Liver (tissue), 9 donors: Measurements from ENCODE around the gene VPS11. TPM values are rescaled to one million over a fixed set of nuclear protein-coding genes. Genes with fewer than 3 reads are reported as not detected.

Source experiments
- DNase-seq: peaks from one replicate; pipeline ENCODE4 v3.0.0-alpha.2; 2017; ENCODE audit warnings: low spot score
- H3K27ac ChIP-seq, 2 donors: one replicate each; pipeline ENCODE4 v1.7.0; 2013; ENCODE audit warnings: inconsistent platforms in 2 of 2, low read length in 2 of 2, control low read depth in 1 of 2, low read depth in 1 of 2, mild to moderate bottlenecking in 1 of 2
- H3K27me3 ChIP-seq, 4 donors: one replicate each; pipeline versions ENCODE4 v1.6.1 to v1.7.0; 2013; ENCODE audit warnings: low read length in 3 of 4, inconsistent platforms in 1 of 4, mild to moderate bottlenecking in 1 of 4, moderate library complexity in 1 of 4; ENCODE audit not compliant: control insufficient read depth in 4 of 4, insufficient read depth in 4 of 4
- H3K36me3 ChIP-seq, 4 donors: one replicate each; pipeline versions ENCODE4 v1.6.1 to v1.7.0; 2013; ENCODE audit warnings: low read length in 3 of 4, mild to moderate bottlenecking in 3 of 4, low read depth in 1 of 4, moderate library complexity in 1 of 4; ENCODE audit not compliant: control insufficient read depth in 4 of 4, insufficient read depth in 3 of 4
- H3K4me1 ChIP-seq, 4 donors: one replicate each; pipeline versions ENCODE4 v1.6.1 to v1.7.0; 2013; ENCODE audit warnings: low read length in 3 of 4, mild to moderate bottlenecking in 3 of 4, moderate library complexity in 1 of 4; ENCODE audit not compliant: control insufficient read depth in 4 of 4, insufficient read depth in 4 of 4
- H3K4me3 ChIP-seq, 3 donors: one replicate each; pipeline versions ENCODE4 v1.6.1 to v1.7.0; 2013; ENCODE audit warnings: low read length in 3 of 3, control low read depth in 1 of 3, low read depth in 1 of 3, mild to moderate bottlenecking in 1 of 3
- H3K9ac ChIP-seq, 2 donors: one replicate each; pipeline ENCODE4 v1.7.0; 2013; ENCODE audit warnings: low read length in 2 of 2, mild to moderate bottlenecking in 2 of 2, moderate library complexity in 2 of 2, control low read depth in 1 of 2, low read depth in 1 of 2
- H3K9me3 ChIP-seq, 4 donors: one replicate each; pipeline versions ENCODE4 v1.6.1 to v1.7.0; 2013; ENCODE audit warnings: low read length in 3 of 4; ENCODE audit not compliant: control insufficient read depth in 4 of 4
- FOXA1 ChIP-seq: IDR thresholded peaks from 2 replicates; pipeline ENCODE4 v1.6.1; 2016; ENCODE audit warnings: antibody characterized with exemption
- FOXA2 ChIP-seq: IDR thresholded peaks from 2 replicates; pipeline ENCODE4 v1.6.1; 2016; ENCODE audit warnings: antibody characterized with exemption
- GABPA ChIP-seq, 2 donors: IDR thresholded peaks in 1 of 2; conservative IDR thresholded peaks in 1 of 2; 2 replicates each; pipeline ENCODE4 v1.6.1; 2016; ENCODE audit warnings: antibody characterized with exemption in 2 of 2, mild to moderate bottlenecking in 1 of 2, moderate library complexity in 1 of 2
- HNF4A ChIP-seq, 2 donors: conservative IDR thresholded peaks; 2 replicates each; pipeline ENCODE4 v1.6.1; 2016; ENCODE audit warnings: antibody characterized with exemption in 2 of 2, mild to moderate bottlenecking in 2 of 2
- HNF4G ChIP-seq: IDR thresholded peaks from 2 replicates; pipeline ENCODE4 v1.6.1; 2016; ENCODE audit warnings: antibody characterized with exemption
- NR2F2 ChIP-seq: IDR thresholded peaks from 2 replicates; pipeline ENCODE4 v1.6.1; 2016; ENCODE audit warnings: antibody characterized with exemption
- RAD21 ChIP-seq, 2 donors: IDR thresholded peaks; 2 replicates each; pipeline ENCODE4 v1.6.1; 2016; ENCODE audit warnings: antibody characterized with exemption in 2 of 2, mild to moderate bottlenecking in 2 of 2
- RXRA ChIP-seq, 2 donors: IDR thresholded peaks; 2 replicates each; pipeline ENCODE4 v1.6.1; 2017 to 2018; ENCODE audit warnings: antibody characterized with exemption in 2 of 2, mild to moderate bottlenecking in 1 of 2
- SP1 ChIP-seq: IDR thresholded peaks from 2 replicates; pipeline ENCODE4 v1.6.1; 2018; ENCODE audit warnings: antibody characterized with exemption, mild to moderate bottlenecking
- TAF1 ChIP-seq: conservative IDR thresholded peaks from 2 replicates; pipeline ENCODE4 v1.6.1; 2016; ENCODE audit warnings: antibody characterized with exemption, mild to moderate bottlenecking
- YY1 ChIP-seq: IDR thresholded peaks from 2 replicates; pipeline ENCODE4 v1.6.1; 2016; ENCODE audit warnings: antibody characterized with exemption, mild to moderate bottlenecking
- WGBS: extraction: QIAGEN DNeasy Blood & Tissue Kit; methylation state at CpG from one replicate; pipeline ENCODE4 v1.1.7; 2013; 5-methylcytosine and 5-hydroxymethylcytosine counted together
- polyA plus RNA-seq, 2 donors: library from polyadenylated mRNA; stranded (reverse) in 1 of 2; unstranded in 1 of 2; fragments of 200-250 nt in 1 of 2; fragments of >200 nt in 1 of 2; fragmentation: Nextera tagmentation in 1 of 2; extraction: Ambion mirVana in 1 of 2; gene quantifications; one replicate each; pipeline versions ENCODE4 v1.2.1 to v1.2.3, GENCODE V29; 2013 to 2015
- total RNA-seq, 2 donors: library from RNA; depleted of rRNA; stranded (reverse); fragments of >200 nt; gene quantifications; one replicate each; pipeline ENCODE4 v1.2.3, GENCODE V29; 2014
- TF ChIP-seq, protein P1 (sequence below): fragments of 150-350 bp; IDR thresholded peaks from 2 replicates; pipeline ENCODE4 v1.5.1; 2017; ENCODE audit warnings: improper control_type of control experiment, low read depth, low read length; ENCODE audit not compliant: missing input control
- TF ChIP-seq, protein P2 (sequence below): IDR thresholded peaks from 2 replicates; pipeline ENCODE4 v1.6.1; 2016; ENCODE audit warnings: antibody characterized with exemption, mild to moderate bottlenecking
- TF ChIP-seq, protein P3 (sequence below): IDR thresholded peaks from 2 replicates; pipeline ENCODE4 v1.6.1; 2016; ENCODE audit warnings: antibody characterized with exemption
- TF ChIP-seq, protein P4 (sequence below): IDR thresholded peaks from 2 replicates; pipeline ENCODE4 v1.6.1; 2016; ENCODE audit warnings: antibody characterized with exemption
- TF ChIP-seq, protein P5 (sequence below): IDR thresholded peaks from 2 replicates; pipeline ENCODE4 v1.6.1; 2016; ENCODE audit warnings: antibody characterized with exemption
- donor health status: healthy.
- donor health status: healthy.
- donor health status: healthy.
- donor health status: healthy.
- donor health status: healthy.

Gene VPS11
- total and polyA plus RNA-seq, 4 donors: 7.2 to 17.4 (median 12.2) TPM

DNA sequence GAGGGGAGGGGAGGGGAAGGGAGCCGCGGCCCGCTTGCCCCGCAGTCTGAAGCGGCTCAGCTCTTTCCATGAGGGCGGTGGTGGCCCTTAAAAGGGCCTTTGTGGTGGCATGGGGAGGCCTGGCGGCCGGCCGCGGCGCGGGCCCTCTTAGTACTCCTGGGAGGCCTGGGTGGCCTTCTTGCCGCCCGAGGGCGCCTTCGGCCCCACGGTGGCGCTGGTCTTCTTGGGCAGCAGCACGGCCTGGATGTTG, 27.1 kb downstream of the VPS11 start:
- TF ChIP-seq FOXA1 (no peak), TAF1 (no peak), SP1 (no peak), RAD21 (IDR thresholded peaks at IDR 0.05) (peak; percentile 54 to 73), YY1 (no peak), GABPA (IDR thresholded peaks at IDR 0.05 in 1 of 2, conservative IDR thresholded peaks at IDR 0.05 in 1 of 2) (no peak)
- TF ChIP-seq, protein P1, sequence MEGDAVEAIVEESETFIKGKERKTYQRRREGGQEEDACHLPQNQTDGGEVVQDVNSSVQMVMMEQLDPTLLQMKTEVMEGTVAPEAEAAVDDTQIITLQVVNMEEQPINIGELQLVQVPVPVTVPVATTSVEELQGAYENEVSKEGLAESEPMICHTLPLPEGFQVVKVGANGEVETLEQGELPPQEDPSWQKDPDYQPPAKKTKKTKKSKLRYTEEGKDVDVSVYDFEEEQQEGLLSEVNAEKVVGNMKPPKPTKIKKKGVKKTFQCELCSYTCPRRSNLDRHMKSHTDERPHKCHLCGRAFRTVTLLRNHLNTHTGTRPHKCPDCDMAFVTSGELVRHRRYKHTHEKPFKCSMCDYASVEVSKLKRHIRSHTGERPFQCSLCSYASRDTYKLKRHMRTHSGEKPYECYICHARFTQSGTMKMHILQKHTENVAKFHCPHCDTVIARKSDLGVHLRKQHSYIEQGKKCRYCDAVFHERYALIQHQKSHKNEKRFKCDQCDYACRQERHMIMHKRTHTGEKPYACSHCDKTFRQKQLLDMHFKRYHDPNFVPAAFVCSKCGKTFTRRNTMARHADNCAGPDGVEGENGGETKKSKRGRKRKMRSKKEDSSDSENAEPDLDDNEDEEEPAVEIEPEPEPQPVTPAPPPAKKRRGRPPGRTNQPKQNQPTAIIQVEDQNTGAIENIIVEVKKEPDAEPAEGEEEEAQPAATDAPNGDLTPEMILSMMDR: peak; percentile 37
- TF ChIP-seq, protein P2, sequence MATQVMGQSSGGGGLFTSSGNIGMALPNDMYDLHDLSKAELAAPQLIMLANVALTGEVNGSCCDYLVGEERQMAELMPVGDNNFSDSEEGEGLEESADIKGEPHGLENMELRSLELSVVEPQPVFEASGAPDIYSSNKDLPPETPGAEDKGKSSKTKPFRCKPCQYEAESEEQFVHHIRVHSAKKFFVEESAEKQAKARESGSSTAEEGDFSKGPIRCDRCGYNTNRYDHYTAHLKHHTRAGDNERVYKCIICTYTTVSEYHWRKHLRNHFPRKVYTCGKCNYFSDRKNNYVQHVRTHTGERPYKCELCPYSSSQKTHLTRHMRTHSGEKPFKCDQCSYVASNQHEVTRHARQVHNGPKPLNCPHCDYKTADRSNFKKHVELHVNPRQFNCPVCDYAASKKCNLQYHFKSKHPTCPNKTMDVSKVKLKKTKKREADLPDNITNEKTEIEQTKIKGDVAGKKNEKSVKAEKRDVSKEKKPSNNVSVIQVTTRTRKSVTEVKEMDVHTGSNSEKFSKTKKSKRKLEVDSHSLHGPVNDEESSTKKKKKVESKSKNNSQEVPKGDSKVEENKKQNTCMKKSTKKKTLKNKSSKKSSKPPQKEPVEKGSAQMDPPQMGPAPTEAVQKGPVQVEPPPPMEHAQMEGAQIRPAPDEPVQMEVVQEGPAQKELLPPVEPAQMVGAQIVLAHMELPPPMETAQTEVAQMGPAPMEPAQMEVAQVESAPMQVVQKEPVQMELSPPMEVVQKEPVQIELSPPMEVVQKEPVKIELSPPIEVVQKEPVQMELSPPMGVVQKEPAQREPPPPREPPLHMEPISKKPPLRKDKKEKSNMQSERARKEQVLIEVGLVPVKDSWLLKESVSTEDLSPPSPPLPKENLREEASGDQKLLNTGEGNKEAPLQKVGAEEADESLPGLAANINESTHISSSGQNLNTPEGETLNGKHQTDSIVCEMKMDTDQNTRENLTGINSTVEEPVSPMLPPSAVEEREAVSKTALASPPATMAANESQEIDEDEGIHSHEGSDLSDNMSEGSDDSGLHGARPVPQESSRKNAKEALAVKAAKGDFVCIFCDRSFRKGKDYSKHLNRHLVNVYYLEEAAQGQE: no peak
- Histone ChIP-seq H3K4me1 (peaks cover 0 to 28% (median 15%) of the 10 kb centered on the region in 4 donors), H3K9me3 (no peaks in the 10 kb centered on the region), H3K27me3 (no peaks in the 10 kb centered on the region), H3K27ac (peak overlapping the region; percentile 80 to 89), H3K4me3 (peak overlapping the region; percentile 71 to 79 (median 75)), H3K9ac (peak overlapping the region; percentile 10 to 80), H3K36me3 (peaks cover 5 to 23% (median 12%) of the 10 kb centered on the region in 4 donors)
- under 1% methylated on average over 19 of the region's 19 CpGs for WGBS
- peak; percentile 81 for DNase-seq

DNA sequence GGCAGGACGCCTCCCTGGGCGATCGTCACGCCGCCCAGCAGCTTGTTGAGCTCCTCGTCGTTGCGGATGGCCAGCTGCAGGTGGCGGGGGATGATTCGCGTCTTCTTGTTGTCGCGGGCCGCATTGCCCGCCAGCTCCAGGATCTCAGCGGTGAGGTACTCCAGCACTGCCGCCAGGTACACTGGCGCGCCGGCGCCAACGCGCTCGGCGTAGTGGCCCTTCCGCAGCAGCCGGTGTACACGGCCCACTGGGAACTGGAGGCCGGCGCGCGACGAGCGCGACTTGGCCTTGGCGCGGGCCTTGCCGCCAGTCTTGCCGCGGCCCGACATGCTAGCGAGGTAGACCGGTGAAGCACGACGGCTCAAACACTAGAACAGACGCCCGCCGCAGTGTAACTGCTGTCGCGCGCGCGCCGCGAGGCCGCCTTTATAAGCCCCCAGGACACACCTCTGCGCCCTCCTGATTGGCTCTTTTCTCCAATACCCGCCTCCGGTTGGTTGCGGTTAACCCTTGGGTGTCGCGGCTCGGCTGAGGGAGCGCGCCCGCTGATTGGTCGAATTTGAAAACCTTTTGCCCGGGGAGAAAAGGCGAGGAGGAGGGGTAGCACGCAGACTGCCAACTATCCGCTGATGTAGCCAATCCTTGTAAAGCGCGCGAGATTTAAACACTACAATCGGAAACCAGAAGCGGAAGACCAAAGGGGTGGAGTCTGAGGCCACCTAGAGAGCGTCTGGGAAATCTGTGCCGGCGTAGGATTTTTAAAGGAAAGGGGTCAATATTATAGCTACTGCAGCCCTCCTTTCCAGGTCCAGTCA, 27.7 kb downstream of the VPS11 start:
- Histone ChIP-seq H3K9me3 (no peaks in the 10 kb centered on the region), H3K4me1 (peaks cover 0 to 32% (median 18%) of the 10 kb centered on the region in 4 donors), H3K36me3 (peaks cover 4 to 23% (median 12%) of the 10 kb centered on the region in 4 donors), H3K4me3 (peak overlapping the region; percentile 71 to 79 (median 75)), H3K27ac (peak overlapping the region; percentile 80 to 89), H3K9ac (peak overlapping the region; percentile 10 to 80), H3K27me3 (no peaks in the 10 kb centered on the region)
- under 1% methylated on average over 79 of the region's 79 CpGs for whole genome bisulfite sequencing
- peak; percentile 99 for DNase-seq
- TF ChIP-seq NR2F2 (peak; percentile 61), FOXA1 (no peak), GABPA (IDR thresholded peaks at IDR 0.05 in 1 of 2, conservative IDR thresholded peaks at IDR 0.05 in 1 of 2) (peak; percentile 51 to 80), RXRA (IDR thresholded peaks at IDR 0.05) (peak; percentile 13 to 30), SP1 (peak; percentile 91), FOXA2 (no peak), HNF4A (conservative IDR thresholded peaks at IDR 0.05) (peak in 1 of 2 donors; percentile 8), YY1 (peak; percentile 70), HNF4G (no peak), TAF1 (peak; percentile 98)
- TF ChIP-seq, protein P3, sequence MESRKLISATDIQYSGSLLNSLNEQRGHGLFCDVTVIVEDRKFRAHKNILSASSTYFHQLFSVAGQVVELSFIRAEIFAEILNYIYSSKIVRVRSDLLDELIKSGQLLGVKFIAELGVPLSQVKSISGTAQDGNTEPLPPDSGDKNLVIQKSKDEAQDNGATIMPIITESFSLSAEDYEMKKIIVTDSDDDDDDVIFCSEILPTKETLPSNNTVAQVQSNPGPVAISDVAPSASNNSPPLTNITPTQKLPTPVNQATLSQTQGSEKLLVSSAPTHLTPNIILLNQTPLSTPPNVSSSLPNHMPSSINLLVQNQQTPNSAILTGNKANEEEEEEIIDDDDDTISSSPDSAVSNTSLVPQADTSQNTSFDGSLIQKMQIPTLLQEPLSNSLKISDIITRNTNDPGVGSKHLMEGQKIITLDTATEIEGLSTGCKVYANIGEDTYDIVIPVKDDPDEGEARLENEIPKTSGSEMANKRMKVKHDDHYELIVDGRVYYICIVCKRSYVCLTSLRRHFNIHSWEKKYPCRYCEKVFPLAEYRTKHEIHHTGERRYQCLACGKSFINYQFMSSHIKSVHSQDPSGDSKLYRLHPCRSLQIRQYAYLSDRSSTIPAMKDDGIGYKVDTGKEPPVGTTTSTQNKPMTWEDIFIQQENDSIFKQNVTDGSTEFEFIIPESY: no peak
- TF ChIP-seq, protein P1: no peak
- TF ChIP-seq, protein P4, sequence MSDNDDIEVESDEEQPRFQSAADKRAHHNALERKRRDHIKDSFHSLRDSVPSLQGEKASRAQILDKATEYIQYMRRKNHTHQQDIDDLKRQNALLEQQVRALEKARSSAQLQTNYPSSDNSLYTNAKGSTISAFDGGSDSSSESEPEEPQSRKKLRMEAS: peak; percentile 71
- TF ChIP-seq, protein P5, sequence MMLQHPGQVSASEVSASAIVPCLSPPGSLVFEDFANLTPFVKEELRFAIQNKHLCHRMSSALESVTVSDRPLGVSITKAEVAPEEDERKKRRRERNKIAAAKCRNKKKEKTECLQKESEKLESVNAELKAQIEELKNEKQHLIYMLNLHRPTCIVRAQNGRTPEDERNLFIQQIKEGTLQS: no peak
- TF ChIP-seq, protein P2: peak; percentile 92
